Measurements from ENCODE around the gene ZC3H4.

The ZC3H4 gene

GRCh38 chr19:47063874-47064273 lies 49.7 kb downstream of the ZC3H4 start:
- TF ChIP-seq, protein P1, sequence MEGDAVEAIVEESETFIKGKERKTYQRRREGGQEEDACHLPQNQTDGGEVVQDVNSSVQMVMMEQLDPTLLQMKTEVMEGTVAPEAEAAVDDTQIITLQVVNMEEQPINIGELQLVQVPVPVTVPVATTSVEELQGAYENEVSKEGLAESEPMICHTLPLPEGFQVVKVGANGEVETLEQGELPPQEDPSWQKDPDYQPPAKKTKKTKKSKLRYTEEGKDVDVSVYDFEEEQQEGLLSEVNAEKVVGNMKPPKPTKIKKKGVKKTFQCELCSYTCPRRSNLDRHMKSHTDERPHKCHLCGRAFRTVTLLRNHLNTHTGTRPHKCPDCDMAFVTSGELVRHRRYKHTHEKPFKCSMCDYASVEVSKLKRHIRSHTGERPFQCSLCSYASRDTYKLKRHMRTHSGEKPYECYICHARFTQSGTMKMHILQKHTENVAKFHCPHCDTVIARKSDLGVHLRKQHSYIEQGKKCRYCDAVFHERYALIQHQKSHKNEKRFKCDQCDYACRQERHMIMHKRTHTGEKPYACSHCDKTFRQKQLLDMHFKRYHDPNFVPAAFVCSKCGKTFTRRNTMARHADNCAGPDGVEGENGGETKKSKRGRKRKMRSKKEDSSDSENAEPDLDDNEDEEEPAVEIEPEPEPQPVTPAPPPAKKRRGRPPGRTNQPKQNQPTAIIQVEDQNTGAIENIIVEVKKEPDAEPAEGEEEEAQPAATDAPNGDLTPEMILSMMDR (IDR thresholded peaks at IDR 0.05) = no peak

DNA sequence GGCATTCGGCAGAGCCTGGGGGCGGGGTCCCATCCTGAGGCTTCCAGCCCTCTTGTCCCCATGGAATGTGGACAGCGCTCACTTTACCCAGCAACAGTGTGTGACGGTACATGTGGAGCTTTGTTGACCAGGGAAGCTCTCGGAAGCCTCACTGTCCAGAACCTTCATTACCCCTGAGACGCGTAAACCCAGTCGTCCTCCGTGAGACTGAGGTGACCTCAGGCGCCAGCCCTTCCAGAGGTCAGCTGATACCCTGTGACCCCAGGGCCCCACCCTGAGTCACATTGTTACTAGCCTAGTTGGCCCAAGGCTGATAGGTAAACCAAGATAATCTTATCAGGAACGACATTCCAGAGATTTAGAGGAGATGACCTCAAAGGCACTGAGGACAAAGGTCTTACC lies 55.0 kb downstream of the ZC3H4 start:
- TF ChIP-seq, protein P1 (IDR thresholded peaks at IDR 0.05) = no peak

DNA sequence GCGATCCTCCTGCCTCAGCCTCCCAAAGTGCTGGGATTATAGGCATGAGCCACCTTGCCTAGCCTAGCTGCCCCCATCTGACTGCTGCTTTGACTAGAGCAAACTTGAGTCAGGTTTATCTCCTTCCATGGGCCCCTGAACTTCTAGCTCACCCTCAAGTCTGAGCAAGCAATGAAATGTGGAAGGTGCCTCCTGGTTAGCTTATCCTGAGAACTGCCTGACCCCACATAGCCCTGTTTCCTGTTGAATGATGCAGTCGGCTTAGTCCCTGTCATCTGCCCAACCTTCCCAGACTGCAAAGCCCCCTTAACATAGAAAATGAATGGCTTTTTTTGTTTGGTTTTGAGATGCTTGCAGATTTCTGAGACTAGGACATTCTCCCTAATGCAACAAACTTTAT lies 56.2 kb downstream of the ZC3H4 start:
- TF ChIP-seq, protein P1 (IDR thresholded peaks at IDR 0.05) = no peak

DNA sequence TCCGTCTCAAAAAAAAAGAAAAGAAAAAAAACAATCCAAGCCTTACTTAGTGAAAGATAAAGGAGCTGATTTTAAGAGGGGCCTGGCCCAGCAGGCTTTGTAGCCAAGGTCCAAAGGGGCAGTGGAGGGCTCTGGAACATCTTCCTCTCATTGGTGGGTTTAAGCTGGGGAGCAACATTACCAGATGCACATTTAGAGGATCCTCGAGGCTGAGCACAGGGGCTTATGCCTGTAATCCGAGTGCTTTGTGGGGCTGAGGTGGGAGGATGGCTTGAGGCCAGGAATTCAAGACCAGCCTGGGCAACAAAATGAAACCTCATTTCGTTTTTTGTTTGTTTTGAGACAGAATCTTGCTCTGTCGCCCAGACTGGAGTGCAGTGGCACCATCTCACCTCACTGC lies 57.2 kb downstream of the ZC3H4 start:
- TF ChIP-seq, protein P1 (IDR thresholded peaks at IDR 0.05) = no peak

- TF ChIP-seq, protein P1 (IDR thresholded peaks at IDR 0.05) = no peak
These were observed 64.3 kb downstream of the ZC3H4 start for GRCh38 chr19:47049307-47049700.

GRCh38 chr19:47047763-47048405 lies 65.7 kb downstream of the ZC3H4 start:
- TF ChIP-seq, protein P1 (IDR thresholded peaks at IDR 0.05) = no peak

GRCh38 chr19:47047272-47047762 lies 66.3 kb downstream of the ZC3H4 start:
- TF ChIP-seq, protein P1 (IDR thresholded peaks at IDR 0.05) = no peak
